HEK293T (cell line): ENCODE data around the gene ATPAF2.
A peak's percentile ranks its signal among the peaks of the same experiment; 100 is the strongest.

ENCODE experiments used
- CTCF ChIA-PET: fragments of 350-600 bp; formaldehyde crosslinking; extraction: SDS; loops from one replicate; lab custom pipeline; 2021; ENCODE audit warnings: antibody characterized with exemption, inconsistent platforms; lab: Yijun Ruan, JAX
- POLR2A ChIA-PET: fragments of 350-600 bp; formaldehyde crosslinking; extraction: SDS; loops from one replicate; lab custom pipeline; 2020; ENCODE audit warnings: antibody characterized with exemption, inconsistent platforms; lab: Yijun Ruan, JAX
- DNase-seq: peaks from one replicate; pipeline ENCODE4 v3.0.0; 2012; ENCODE audit warnings: mixed read lengths; ENCODE audit errors: extremely low spot score
- ARNT ChIP-seq: fragments of 450-650 bp; IDR thresholded peaks from 2 replicates; pipeline ENCODE4 v1.6.1; 2017; ENCODE audit warnings: mild to moderate bottlenecking
- BHLHE40 ChIP-seq: fragments of 450-650 bp; IDR thresholded peaks from 2 replicates; pipeline ENCODE4 v1.6.1; 2016; ENCODE audit warnings: mild to moderate bottlenecking, moderate library complexity, borderline replicate concordance
- CTBP1 ChIP-seq: fragments of 450-650 bp; IDR thresholded peaks from 2 replicates; pipeline ENCODE4 v1.6.1; 2016; ENCODE audit warnings: borderline replicate concordance
- ELF4 ChIP-seq: fragments of 450-650 bp; IDR thresholded peaks from 2 replicates; pipeline ENCODE4 v1.6.1; 2017; ENCODE audit warnings: antibody characterized with exemption
- FOXA1 ChIP-seq: fragments of 450-650 bp; IDR thresholded peaks from 2 replicates; pipeline ENCODE4 v1.6.1; 2016; ENCODE audit warnings: mild to moderate bottlenecking
- FOXK2 ChIP-seq: fragments of 450-650 bp; IDR thresholded peaks from 2 replicates; pipeline ENCODE4 v1.6.1; 2016; ENCODE audit warnings: mild to moderate bottlenecking
- FOXM1 ChIP-seq: fragments of 450-650 bp; IDR thresholded peaks from 2 replicates; pipeline ENCODE4 v1.6.1; 2017; ENCODE audit warnings: mild to moderate bottlenecking, borderline replicate concordance
- HDGF ChIP-seq: fragments of 450-650 bp; IDR thresholded peaks from 2 replicates; pipeline ENCODE4 v1.6.1; 2017; ENCODE audit warnings: antibody characterized with exemption, borderline replicate concordance
- L3MBTL2 ChIP-seq: fragments of 450-650 bp; conservative IDR thresholded peaks from 2 replicates; pipeline ENCODE4 v1.6.1; 2016; ENCODE audit warnings: mild to moderate bottlenecking
- LEF1 ChIP-seq: fragments of 450-650 bp; IDR thresholded peaks from 2 replicates; pipeline ENCODE4 v1.6.1; 2017; ENCODE audit warnings: mild to moderate bottlenecking, borderline replicate concordance
- NFRKB ChIP-seq: fragments of 450-650 bp; IDR thresholded peaks from 2 replicates; pipeline ENCODE4 v1.6.1; 2016; ENCODE audit warnings: mild to moderate bottlenecking, moderate library complexity
- SP1 ChIP-seq: fragments of 450-650 bp; IDR thresholded peaks from 2 replicates; pipeline ENCODE4 v1.6.1; 2017
- SUZ12 ChIP-seq: fragments of 450-650 bp; IDR thresholded peaks from 2 replicates; pipeline ENCODE4 v1.6.1; 2016; ENCODE audit warnings: mild to moderate bottlenecking
- TARDBP ChIP-seq: fragments of 450-650 bp; IDR thresholded peaks from 2 replicates; pipeline ENCODE4 v1.6.1; 2016
- ZNF384 ChIP-seq: fragments of 450-650 bp; IDR thresholded peaks from 2 replicates; pipeline ENCODE4 v1.6.1; 2016
- TF ChIP-seq, protein P1 (sequence below): fragments of 450-650 bp; IDR thresholded peaks from 2 replicates; pipeline ENCODE4 v1.6.1; 2016

Gene ATPAF2

DNA sequence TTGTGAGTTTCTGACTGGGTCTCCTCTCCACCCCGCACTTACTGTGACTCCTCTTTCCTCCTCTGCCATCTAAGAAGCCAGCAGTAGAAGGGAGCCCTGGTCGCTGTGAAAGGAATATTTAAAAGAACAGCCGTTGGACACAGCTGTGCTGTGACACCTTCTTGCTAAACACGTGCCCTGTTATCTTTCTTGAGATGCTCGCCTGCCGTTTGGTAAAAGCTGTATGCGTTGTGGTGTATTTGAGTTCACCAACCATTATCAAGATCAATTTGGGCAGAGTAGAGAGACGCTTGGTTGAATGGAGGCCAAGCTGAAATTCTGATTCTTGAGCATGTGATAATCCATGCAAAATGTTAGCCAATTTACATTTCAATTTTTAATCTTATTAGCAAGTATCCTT lies 4.0 kb upstream of the ATPAF2 start:
- ChIA-PET CTCF (no interaction called here), POLR2A (interaction anchor here (1.3 kb wide), 1 partner anchor 16 kb away, joined by 4 read pairs; no protein-coding TSS in a partner anchor)
- no peak for DNase-seq
- no peak for TF ChIP-seq NFRKB
- TF ChIP-seq, protein P1, sequence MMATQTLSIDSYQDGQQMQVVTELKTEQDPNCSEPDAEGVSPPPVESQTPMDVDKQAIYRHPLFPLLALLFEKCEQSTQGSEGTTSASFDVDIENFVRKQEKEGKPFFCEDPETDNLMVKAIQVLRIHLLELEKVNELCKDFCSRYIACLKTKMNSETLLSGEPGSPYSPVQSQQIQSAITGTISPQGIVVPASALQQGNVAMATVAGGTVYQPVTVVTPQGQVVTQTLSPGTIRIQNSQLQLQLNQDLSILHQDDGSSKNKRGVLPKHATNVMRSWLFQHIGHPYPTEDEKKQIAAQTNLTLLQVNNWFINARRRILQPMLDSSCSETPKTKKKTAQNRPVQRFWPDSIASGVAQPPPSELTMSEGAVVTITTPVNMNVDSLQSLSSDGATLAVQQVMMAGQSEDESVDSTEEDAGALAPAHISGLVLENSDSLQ: no peak
- no peak for TF ChIP-seq ZNF384
- TF ChIP-seq FOXM1: no peak

DNA sequence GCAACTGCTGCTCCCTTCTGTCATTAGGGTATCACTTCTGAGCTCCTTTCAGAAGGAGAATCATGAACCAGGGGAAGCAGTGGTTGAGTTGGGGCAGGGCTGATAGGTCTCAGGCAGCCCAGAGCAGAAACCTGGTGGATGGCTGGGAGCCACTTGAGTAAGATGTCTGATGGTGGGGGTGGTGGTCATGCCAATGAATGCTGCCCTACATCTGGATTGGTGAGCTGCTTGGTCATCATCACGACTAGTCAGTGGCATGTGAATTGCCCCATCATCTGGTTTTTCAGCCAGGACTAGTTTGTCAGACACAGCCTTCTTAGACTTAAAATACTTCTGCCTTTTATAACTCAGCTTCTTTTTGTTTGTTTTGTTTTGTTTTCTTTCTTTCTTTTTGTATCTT lies 2.8 kb upstream of the ATPAF2 start:
- TF ChIP-seq NFRKB: no peak
- ChIA-PET CTCF (interaction anchor here (0.6 kb wide), 1 partner anchor 46 kb away, joined by 3 read pairs; the partner anchor contains the start of gene DRG2), POLR2A (no interaction called here)
- no peak for DNase-seq

DNA sequence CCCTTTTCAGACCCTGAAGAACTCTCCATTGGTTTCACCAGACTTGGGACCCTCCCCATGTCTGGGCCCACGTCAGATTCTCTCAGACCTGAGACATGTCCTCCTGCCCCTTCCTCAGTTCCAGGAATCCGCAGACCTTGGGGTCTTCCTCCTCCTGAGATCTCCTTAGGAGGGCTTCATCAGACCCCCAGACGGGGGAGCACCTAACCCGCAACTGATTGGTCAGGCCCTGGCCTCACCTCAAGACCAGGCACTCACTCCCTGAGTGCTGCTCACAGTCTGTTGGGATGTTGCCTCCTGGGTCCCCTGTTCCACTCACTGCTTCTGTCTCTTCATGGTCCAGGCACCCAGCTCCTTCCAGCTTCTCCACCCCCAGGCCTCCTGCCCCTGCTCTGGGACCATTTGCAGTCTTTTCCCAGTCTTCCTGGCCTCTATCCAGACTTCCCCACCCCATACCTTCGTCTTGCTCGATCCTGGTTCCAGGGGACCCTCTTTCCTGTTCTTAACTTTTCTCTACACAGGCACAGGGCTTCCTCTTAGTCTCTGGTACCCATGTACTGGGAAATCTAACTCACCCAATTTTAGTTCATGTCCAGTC lies 1.4 kb upstream of the ATPAF2 start:
- ChIA-PET POLR2A (no interaction called here), CTCF (no interaction called here)
- DNase-seq: no peak
- TF ChIP-seq, protein P1: no peak
- no peak for TF ChIP-seq BHLHE40
- no peak for TF ChIP-seq SUZ12
- TF ChIP-seq ARNT: no peak
- TF ChIP-seq LEF1: no peak
- TF ChIP-seq FOXA1: no peak
- TF ChIP-seq TARDBP: no peak
- TF ChIP-seq FOXK2: no peak
- no peak for TF ChIP-seq ZNF384
- TF ChIP-seq L3MBTL2: no peak
- no peak for TF ChIP-seq ELF4
- no peak for TF ChIP-seq SP1
- TF ChIP-seq HDGF: no peak
- no peak for TF ChIP-seq FOXM1
- TF ChIP-seq NFRKB: no peak
- TF ChIP-seq CTBP1: no peak

DNA sequence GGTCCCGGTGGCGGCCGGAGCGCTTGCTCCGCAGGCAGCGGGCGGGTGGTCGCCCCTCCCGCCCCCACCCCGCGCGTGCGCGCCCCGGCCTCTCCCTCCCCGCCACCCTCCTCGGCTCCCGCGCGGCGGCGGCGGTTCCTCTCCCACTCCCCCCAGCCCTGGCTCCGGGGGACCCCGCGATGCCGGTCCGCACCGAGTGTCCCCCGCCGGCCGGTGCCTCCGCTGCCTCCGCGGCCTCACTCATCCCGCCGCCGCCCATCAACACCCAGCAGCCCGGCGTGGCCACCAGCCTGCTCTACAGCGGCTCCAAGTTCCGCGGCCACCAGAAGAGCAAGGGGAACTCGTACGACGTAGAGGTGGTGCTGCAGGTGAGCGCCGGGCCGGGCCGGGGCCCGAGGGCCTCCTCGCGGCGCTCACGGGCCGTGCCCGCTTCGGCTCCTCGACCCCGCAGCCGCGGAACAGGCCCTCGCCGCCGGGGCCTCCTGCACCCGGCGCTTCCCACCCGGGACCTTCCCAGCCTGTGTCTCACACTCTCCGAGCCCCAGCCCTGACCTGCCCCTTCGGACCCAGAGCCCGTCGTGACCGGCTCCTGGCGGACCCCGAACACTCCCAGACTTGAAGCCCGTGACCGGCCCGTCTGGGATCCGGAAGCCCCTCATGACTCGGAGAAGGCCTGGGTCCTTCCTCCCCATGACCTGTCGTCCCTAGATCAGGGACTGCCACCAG lies 730 bp upstream of the ATPAF2 start:
- TF ChIP-seq, protein P1: no peak
- ChIA-PET POLR2A (no interaction called here), CTCF (no interaction called here)
- DNase-seq: peak; percentile 36

DNA sequence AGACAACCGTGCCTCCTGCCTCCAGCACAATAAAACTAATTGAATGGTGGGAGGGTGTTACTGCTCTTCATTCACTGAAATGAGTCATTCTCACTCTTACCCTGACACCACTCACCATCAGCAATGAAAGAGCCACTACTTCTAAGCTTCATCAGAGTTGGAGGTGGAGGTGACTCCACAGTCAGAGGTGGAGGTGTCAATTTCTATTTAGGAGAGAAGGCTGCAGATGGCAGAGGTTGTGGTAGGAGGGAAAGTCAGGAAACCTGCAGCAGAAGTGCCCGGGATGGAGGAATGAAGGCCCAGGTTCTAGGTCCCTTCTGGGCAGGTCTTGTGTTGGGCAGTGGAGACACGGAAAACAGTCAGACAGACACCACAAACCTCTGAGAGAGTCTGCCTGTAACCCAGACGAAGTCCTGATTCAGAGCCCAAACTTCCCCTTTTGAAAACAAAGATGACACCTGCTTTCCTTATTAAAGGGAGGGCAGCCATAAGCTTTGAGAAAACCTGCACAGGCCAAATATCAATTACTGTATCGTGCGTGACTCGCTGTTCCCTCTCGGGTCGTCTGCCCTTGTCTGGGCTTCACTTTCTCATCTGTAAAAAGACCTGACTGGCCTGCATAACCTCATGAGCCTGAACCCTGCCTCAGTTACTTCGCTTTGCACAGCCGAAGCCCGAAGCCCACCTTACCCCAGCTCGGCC lies 668 bp downstream of the ATPAF2 start:
- TF ChIP-seq BHLHE40 (no peak), NFRKB (no peak)
- TF ChIP-seq, protein P1: 0 out of 2 replicates have a peak, but pooled peaks have one; percentile 2
- DNase-seq: no peak
- ChIA-PET POLR2A (interaction anchor here (1.4 kb wide), 1 partner anchor 66 kb away, joined by 4 read pairs; the partner anchor contains the start of genes DRC3 and TOM1L2), CTCF (interaction anchor here (0.8 to 1.2 kb wide), 3 partner anchors 9 to 190 kb away, joined by 3 to 4 read pairs (median 4); no protein-coding TSS in a partner anchor)

DNA sequence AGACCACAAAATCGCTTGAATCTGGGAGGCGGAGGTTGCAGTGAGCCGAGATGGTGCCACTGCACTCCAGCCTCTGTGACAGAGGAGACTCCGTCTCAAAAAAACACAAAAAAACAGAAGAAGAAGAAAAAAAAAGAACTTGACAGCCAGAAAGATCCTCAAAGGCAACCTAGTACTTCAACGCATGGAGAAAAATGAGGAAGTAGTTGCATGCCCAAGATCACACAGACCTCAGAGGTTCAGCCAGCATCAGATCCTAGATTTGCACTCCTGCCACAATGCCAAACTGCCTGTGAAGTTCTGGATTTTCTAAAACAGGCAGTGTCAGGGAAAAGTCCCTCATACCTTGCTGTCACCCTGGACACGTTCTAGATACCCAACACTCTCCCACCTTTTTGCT lies 1.5 kb downstream of the ATPAF2 start:
- ChIA-PET POLR2A (interaction anchor here (1.4 kb wide), 1 partner anchor 65 kb away, joined by 4 read pairs; the partner anchor contains the start of genes DRC3 and TOM1L2), CTCF (interaction anchor here (1.2 kb wide), 2 partner anchors 8 to 147 kb away, joined by 4 read pairs; no protein-coding TSS in a partner anchor)
- DNase-seq: no peak
- no peak for TF ChIP-seq ELF4
- no peak for TF ChIP-seq TARDBP
- no peak for TF ChIP-seq FOXK2
- no peak for TF ChIP-seq NFRKB
- no peak for TF ChIP-seq FOXA1
- TF ChIP-seq, protein P1: no peak
- no peak for TF ChIP-seq ARNT
- no peak for TF ChIP-seq HDGF
- TF ChIP-seq ZNF384: no peak
- TF ChIP-seq L3MBTL2: no peak
- TF ChIP-seq CTBP1: no peak
- no peak for TF ChIP-seq SP1
- TF ChIP-seq FOXM1: no peak
- TF ChIP-seq BHLHE40: no peak
- no peak for TF ChIP-seq SUZ12
- TF ChIP-seq LEF1: no peak
